PC-3 (cell line): ENCODE results near the gene TMPRSS3. TPM values are rescaled to one million over a fixed set of nuclear protein-coding genes. Genes with fewer than 3 reads are reported as not detected.
"Not testable (repeated sequence)": the region's sequence is repeated elsewhere in the genome, so short reads cannot be mapped to it uniquely, and the experiment has no call there.

Source experiments
- ATAC-seq: fragments of 200-7000 bp; cut with Tn5 transposase; 2 replicates; pipeline ENCODE4 v1.9.1; 2020; ENCODE audit warnings: mild to moderate bottlenecking, moderate library complexity
- BruUV-seq: library from RNA; stranded (reverse); fragments of 400-500 nt; replicated peaks from 2 replicates; lab custom pipeline; 2021; lab: Mats Ljungman, UMichigan
- CTCF ChIA-PET: fragments of 300-600 bp; sonication (Branson Sonifier 250); formaldehyde crosslinking; loops from one replicate; lab custom pipeline; 2022; ENCODE audit warnings: antibody characterized with exemption; lab: Charles Lee
- POLR2A ChIA-PET: fragments of 300-600 bp; sonication (Branson Sonifier 250); formaldehyde crosslinking; loops from one replicate; lab custom pipeline; 2022; ENCODE audit warnings: antibody characterized with exemption; ENCODE audit not compliant: unreplicated experiment; lab: Charles Lee
- DNase-seq: peaks from one replicate; pipeline ENCODE4 v3.0.0-alpha.2; 2015
- H2AFZ ChIP-seq: fragments of 300-600 bp; sonication (generic); 2 replicates; pipeline ENCODE4 v1.6.0; 2016; ENCODE audit warnings: antibody characterized with exemption, low read length
- H3F3A ChIP-seq: fragments of 300-600 bp; sonication (generic); one replicate; pipeline ENCODE4 v1.6.0; 2017; ENCODE audit warnings: antibody characterized with exemption, low read length, control low read depth, mild to moderate bottlenecking; ENCODE audit not compliant: unreplicated experiment
- H3K27ac ChIP-seq: fragments of 300-600 bp; sonication (generic); 2 replicates; pipeline ENCODE4 v1.5.1; 2016; ENCODE audit warnings: mild to moderate bottlenecking, low read length
- H3K27me3 ChIP-seq: fragments of 300-600 bp; sonication (generic); 2 replicates; pipeline ENCODE4 v1.6.1; 2016; ENCODE audit warnings: low read length, mixed read lengths
- H3K36me3 ChIP-seq: fragments of 300-600 bp; sonication (generic); 2 replicates; pipeline ENCODE4 v1.6.1; 2016; ENCODE audit warnings: low read depth, mixed run types, low read length, mixed read lengths
- H3K4me1 ChIP-seq: fragments of 300-600 bp; sonication (generic); 2 replicates; pipeline ENCODE4 v1.5.1; 2016; ENCODE audit warnings: low read length; ENCODE audit not compliant: insufficient read depth
- H3K4me2 ChIP-seq: fragments of 300-600 bp; sonication (generic); 2 replicates; pipeline ENCODE4 v1.6.0; 2016; ENCODE audit warnings: low read length
- H3K4me3 ChIP-seq: fragments of 300-600 bp; sonication (generic); 2 replicates; pipeline ENCODE4 v1.5.1; 2016; ENCODE audit warnings: mild to moderate bottlenecking, low read length, mixed read lengths
- H3K79me2 ChIP-seq: fragments of 300-600 bp; sonication (generic); 2 replicates; pipeline ENCODE4 v1.6.1; 2017; ENCODE audit warnings: low read length, mixed read lengths
- H3K9ac ChIP-seq: fragments of 300-600 bp; sonication (generic); 2 replicates; pipeline ENCODE4 v1.6.0; 2016; ENCODE audit warnings: mild to moderate bottlenecking, low read length
- H3K9me2 ChIP-seq: fragments of 300-600 bp; sonication (generic); replicated peaks from 2 replicates; pipeline ENCODE4 v1.6.1; 2016; ENCODE audit warnings: mixed run types, low read length, mixed read lengths
- H3K9me3 ChIP-seq: fragments of 300-600 bp; sonication (generic); 2 replicates; pipeline ENCODE4 v1.6.1; 2016; ENCODE audit warnings: low read length, mixed read lengths
- H4K20me1 ChIP-seq: fragments of 300-600 bp; sonication (generic); 2 replicates; pipeline ENCODE4 v1.6.1; 2016; ENCODE audit warnings: low read length, mixed read lengths
- EZH2 ChIP-seq: fragments of 300-600 bp; sonication (generic); IDR thresholded peaks from one replicate; pipeline ENCODE4 v1.6.1; 2017; ENCODE audit warnings: antibody characterized with exemption, mild to moderate bottlenecking, low read length; ENCODE audit not compliant: unreplicated experiment
- EZH2phosphoT487 ChIP-seq: fragments of 300-600 bp; sonication (generic); IDR thresholded peaks from 2 replicates; pipeline ENCODE4 v1.6.1; 2018; ENCODE audit warnings: mild to moderate bottlenecking, antibody characterized with exemption, low read length, borderline replicate concordance
- intact Hi-C: fragments of 100-400 bp; cut with micrococcal nuclease; formaldehyde crosslinking; loops from 2 replicates; pipeline ENCODE4 v1.9.0; 2023
- total RNA-seq: library from RNA; depleted of rRNA; stranded (reverse); fragments of >200 nt; gene quantifications from 2 replicates; pipeline ENCODE4 v1.2.3, GENCODE V29; 2014
- TF ChIP-seq, protein P1 (sequence below): fragments of 300-600 bp; sonication (generic); conservative IDR thresholded peaks from 2 replicates; pipeline ENCODE4 v1.5.1; 2017; ENCODE audit warnings: antibody characterized with exemption, low read depth, mild to moderate bottlenecking, low read length

The TMPRSS3 gene
- total RNA-seq, 1 experiment from 2014 or later: not detected

GRCh38 chr21:42411197-42411869 is 15.5 kb upstream of the TMPRSS3 start:
- no peaks in the 10 kb centered on the region for H3K27me3 ChIP-seq
- intact Hi-C loops: no loop called here
- CTCF ChIA-PET: interaction anchor here (1.0 kb wide), 1 partner anchor 101 kb away, joined by 3 read pairs; no protein-coding TSS in a partner anchor
- no peak overlapping the region for H3K27ac ChIP-seq
- TF ChIP-seq EZH2phosphoT487: no peak
- TF ChIP-seq, protein P1, sequence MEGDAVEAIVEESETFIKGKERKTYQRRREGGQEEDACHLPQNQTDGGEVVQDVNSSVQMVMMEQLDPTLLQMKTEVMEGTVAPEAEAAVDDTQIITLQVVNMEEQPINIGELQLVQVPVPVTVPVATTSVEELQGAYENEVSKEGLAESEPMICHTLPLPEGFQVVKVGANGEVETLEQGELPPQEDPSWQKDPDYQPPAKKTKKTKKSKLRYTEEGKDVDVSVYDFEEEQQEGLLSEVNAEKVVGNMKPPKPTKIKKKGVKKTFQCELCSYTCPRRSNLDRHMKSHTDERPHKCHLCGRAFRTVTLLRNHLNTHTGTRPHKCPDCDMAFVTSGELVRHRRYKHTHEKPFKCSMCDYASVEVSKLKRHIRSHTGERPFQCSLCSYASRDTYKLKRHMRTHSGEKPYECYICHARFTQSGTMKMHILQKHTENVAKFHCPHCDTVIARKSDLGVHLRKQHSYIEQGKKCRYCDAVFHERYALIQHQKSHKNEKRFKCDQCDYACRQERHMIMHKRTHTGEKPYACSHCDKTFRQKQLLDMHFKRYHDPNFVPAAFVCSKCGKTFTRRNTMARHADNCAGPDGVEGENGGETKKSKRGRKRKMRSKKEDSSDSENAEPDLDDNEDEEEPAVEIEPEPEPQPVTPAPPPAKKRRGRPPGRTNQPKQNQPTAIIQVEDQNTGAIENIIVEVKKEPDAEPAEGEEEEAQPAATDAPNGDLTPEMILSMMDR: peak; percentile 35; the same call in 1 of the 2 replicates
- no peak for TF ChIP-seq EZH2
- peaks cover 8% of the 10 kb centered on the region; the same call in 1 of the 2 replicates for H3K4me1 ChIP-seq
- H3K9me2 ChIP-seq: no peaks in the 10 kb centered on the region
- no peak overlapping the region for H2AFZ ChIP-seq
- H3K79me2 ChIP-seq: no peaks in the 10 kb centered on the region
- H3K4me3 ChIP-seq: no peak overlapping the region
- BruUV-seq: no TSS peak
- H3K9ac ChIP-seq: no peak overlapping the region
- no peaks in the 10 kb centered on the region for H3F3A ChIP-seq
- no peak overlapping the region for H3K4me2 ChIP-seq
- DNase-seq (peak; percentile 16), ATAC-seq (peak; percentile 53; the same call in 1 of the 2 replicates)
- POLR2A ChIA-PET: no interaction called here
- H4K20me1 ChIP-seq: no peaks in the 10 kb centered on the region
- H3K36me3 ChIP-seq: no peaks in the 10 kb centered on the region
- H3K9me3 ChIP-seq: no peaks in the 10 kb centered on the region

GRCh38 chr21:42409366-42409765 is 13.5 kb upstream of the TMPRSS3 start:
- Histone ChIP-seq H3K9me2 (no peaks in the 10 kb centered on the region), H3K27me3 (no peaks in the 10 kb centered on the region), H4K20me1 (no peaks in the 10 kb centered on the region), H3K9ac (no peak overlapping the region), H3K36me3 (no peaks in the 10 kb centered on the region), H3K4me1 (no peaks in the 10 kb centered on the region), H3F3A (no peaks in the 10 kb centered on the region), H3K9me3 (no peaks in the 10 kb centered on the region), H3K4me2 (no peak overlapping the region), H3K27ac (no peak overlapping the region), H2AFZ (no peak overlapping the region), H3K79me2 (no peaks in the 10 kb centered on the region), H3K4me3 (no peak overlapping the region)
- BruUV-seq: no TSS peak
- ChIA-PET CTCF (no interaction called here), POLR2A (no interaction called here)
- intact Hi-C loops: no loop called here
- DNase-seq: no peak
- ATAC-seq: no peak
- no peak for TF ChIP-seq EZH2phosphoT487
- TF ChIP-seq EZH2: no peak
- TF ChIP-seq, protein P1: no peak

- CTCF ChIA-PET, H3K4me3 ChIP-seq, H3K27ac ChIP-seq, H3K79me2 ChIP-seq, DNase-seq, BruUV-seq, intact Hi-C loops, H3K36me3 ChIP-seq, H3K9me3 ChIP-seq, ATAC-seq, H3K4me2 ChIP-seq, H2AFZ ChIP-seq, H3K9ac ChIP-seq, H3K9me2 ChIP-seq, H3K4me1 ChIP-seq, H3K27me3 ChIP-seq, H3F3A ChIP-seq, H4K20me1 ChIP-seq: not testable (repeated sequence)
- POLR2A ChIA-PET: interaction anchor here (0.6 to 0.7 kb wide), 2 partner anchors 15 to 790 kb away, joined by 3 to 5 read pairs; no protein-coding TSS in a partner anchor
These were observed 12.9 kb upstream of the TMPRSS3 start for GRCh38 chr21:42408718-42409117.
